SK-N-SH (cell line): Measurements from ENCODE around the gene MEGF6.

Experiments
- CTCF ChIP-seq: fragments of 200-600 bp; sonication (generic); IDR thresholded peaks from 2 replicates; pipeline ENCODE4 v1.6.1; 2017; ENCODE audit warnings: antibody characterized with exemption, mild to moderate bottlenecking, moderate library complexity
- RAD21 ChIP-seq: IDR thresholded peaks from 2 replicates; pipeline ENCODE4 v1.6.1; 2012; ENCODE audit warnings: mild to moderate bottlenecking, low read length
- REST ChIP-seq: IDR thresholded peaks from 2 replicates; pipeline ENCODE4 v1.6.1; 2012; ENCODE audit warnings: mild to moderate bottlenecking, low read depth, low read length, moderate library complexity

GRCh38 chr1:3650248-3651025 is 39.1 kb upstream of the MEGF6 start:
- TF ChIP-seq CTCF (no peak), REST (no peak), RAD21 (no peak)
